ENCODE measurements around the gene PDZD2.

- no peak for TF ChIP-seq EZH2 (IDR thresholded peaks at IDR 0.05; ENCODE audit: borderline replicate concordance, low read length)
- no peak for TF ChIP-seq CTCF (conservative IDR thresholded peaks at IDR 0.05 in 1 of 2, IDR thresholded peaks at IDR 0.05 in 1 of 2; ENCODE audit: extremely low read depth in 1 of 2, insufficient read depth in 1 of 2, low read depth in 1 of 2, low read length in 2 of 2)
Observed at GRCh38 chr5:32116574-32117313, 477.8 kb downstream of the PDZD2 start.

All from mammary epithelial cell (primary cell).